ENCODE data around the gene CYGB.
"Not testable (repeated sequence)": the region's sequence is repeated elsewhere in the genome, so short reads cannot be mapped to it uniquely, and the experiment has no call there.

Gene CYGB

DNA sequence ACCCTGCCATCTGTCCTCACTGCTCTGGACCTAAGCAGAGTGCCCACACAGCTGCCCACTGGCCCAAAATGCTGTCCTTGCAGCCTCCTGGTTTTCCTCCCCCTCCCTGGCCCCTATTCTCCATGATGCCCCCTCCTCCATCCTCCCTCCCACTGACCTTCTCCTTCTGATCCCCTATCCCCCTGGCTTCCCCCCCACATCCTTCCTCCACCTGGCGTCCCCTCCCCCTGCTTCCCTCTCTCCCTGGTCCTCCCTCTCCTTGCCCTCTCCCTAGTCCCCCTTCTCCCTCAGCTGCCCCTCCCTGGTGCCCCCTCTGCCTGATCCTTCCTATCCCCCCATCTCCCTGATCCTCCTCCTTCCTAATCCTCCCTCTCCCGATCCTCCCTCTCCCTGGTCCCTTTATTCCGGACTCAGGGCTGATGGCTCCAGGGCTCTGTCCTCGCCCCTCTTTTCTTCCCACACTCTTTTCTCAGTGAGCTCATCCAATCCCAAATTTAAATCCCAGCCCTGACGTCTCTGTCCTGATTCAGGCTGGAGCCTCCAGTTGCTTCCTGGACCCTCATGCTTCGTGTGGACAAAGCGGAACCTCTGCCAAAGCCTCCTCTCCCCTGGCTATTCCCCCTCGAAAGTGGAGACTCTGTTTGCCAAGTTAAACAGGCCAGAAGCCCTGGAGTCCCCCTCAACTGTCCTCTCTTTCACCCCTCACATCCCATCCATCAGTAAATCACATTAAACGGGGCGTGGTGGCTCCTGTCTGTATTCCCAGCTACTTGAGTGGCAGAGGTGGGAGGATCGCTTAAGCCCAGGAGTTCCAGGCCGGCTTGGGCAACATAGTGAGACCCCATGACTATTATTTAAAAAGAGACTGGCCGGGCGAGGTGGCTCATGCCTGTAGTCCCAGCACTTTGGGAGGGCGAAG is 18.2 kb downstream of the CYGB start:
- no peaks in the 10 kb centered on the region for H3K9me3 ChIP-seq (ENCODE audit: control insufficient read depth, low read length)
- no peak overlapping the region for H3K27ac ChIP-seq (ENCODE audit: low read depth, low read length, severe bottlenecking)
- 79 to 82% methylated on average over 12 of the region's 15 CpGs for WGBS, 2 experiments (ENCODE audit: insufficient coverage in 2 of 2)
- peaks cover 6% of the 10 kb centered on the region for H3K4me1 ChIP-seq (ENCODE audit: control insufficient read depth, insufficient read depth, low read length, poor library complexity, severe bottlenecking)
- no peaks in the 10 kb centered on the region for H3K36me3 ChIP-seq (ENCODE audit: control insufficient read depth, insufficient read depth, low read length)
- H3K4me3 ChIP-seq (ENCODE audit: extremely low read depth, insufficient read depth, low read length, poor library complexity, severe bottlenecking) = no peak overlapping the region

DNA sequence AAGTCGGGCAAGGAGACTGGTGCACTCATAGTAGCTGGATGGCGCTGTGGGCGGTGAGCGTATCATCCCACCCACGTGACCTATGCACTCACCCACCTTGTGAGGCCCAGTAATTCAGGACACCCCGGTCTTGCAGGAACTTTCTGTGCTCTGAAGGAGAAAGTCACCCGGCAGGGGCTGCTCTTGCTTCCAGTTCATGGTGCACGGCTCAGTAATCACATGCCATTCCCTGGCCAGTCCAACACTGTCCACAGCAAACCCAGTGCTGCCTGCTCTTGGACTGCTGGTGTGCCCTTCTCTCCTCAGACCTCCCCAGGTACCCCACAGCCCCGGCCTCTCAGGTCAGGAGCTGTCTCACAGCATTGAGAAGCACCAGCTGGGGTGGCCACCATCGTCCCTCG is 19.9 kb downstream of the CYGB start:
- WGBS, 2 experiments (ENCODE audit: insufficient coverage in 2 of 2) = 93 to 97% methylated on average over 11 of the region's 11 CpGs
- Histone ChIP-seq H3K36me3 (ENCODE audit: control insufficient read depth, insufficient read depth, low read length) (no peaks in the 10 kb centered on the region), H3K4me1 (ENCODE audit: control insufficient read depth, insufficient read depth, low read length, poor library complexity, severe bottlenecking) (peaks cover 5% of the 10 kb centered on the region)

DNA sequence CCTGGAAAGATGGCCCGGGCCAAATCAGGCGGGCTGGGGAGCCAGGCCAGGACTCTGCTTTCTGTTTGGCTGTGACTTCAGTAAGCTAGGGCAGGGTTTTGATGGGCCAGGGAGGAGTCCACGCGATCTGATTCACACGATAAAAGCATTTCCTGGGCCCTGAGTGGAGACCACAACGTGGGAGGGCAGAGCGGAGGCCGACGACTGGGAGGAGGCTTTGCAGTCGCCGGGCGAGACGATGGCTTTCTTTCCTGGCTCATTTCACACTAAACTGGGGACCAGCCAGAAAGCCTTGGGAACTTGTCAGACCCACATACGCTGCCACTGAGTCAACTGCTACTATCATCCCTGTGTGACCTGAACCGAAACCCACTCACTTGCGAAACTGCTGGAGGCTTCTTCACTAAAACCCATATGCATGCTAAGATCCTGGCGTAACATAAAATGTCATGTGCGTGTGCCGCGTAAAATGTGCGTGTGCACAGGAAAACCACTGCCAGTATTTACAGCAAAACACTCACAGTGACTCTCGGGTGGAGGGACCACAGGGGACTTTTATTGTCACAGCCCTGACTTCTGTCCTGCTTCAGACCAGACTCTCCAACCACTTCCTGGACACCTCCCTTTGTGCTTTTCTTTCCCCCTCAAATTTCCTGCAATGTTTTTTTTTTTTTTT is 22.1 kb downstream of the CYGB start:
- H3K4me3 ChIP-seq (ENCODE audit: extremely low read depth, insufficient read depth, low read length, poor library complexity, severe bottlenecking) = no peak overlapping the region

More for the DNA sequence above, 19.9 kb downstream of the CYGB start:
- Histone ChIP-seq H3K9me3 (ENCODE audit: control insufficient read depth, low read length) (no peaks in the 10 kb centered on the region), H3K4me3 (ENCODE audit: extremely low read depth, insufficient read depth, low read length, poor library complexity, severe bottlenecking) (no peak overlapping the region), H3K27ac (ENCODE audit: low read depth, low read length, severe bottlenecking) (no peak overlapping the region)

DNA sequence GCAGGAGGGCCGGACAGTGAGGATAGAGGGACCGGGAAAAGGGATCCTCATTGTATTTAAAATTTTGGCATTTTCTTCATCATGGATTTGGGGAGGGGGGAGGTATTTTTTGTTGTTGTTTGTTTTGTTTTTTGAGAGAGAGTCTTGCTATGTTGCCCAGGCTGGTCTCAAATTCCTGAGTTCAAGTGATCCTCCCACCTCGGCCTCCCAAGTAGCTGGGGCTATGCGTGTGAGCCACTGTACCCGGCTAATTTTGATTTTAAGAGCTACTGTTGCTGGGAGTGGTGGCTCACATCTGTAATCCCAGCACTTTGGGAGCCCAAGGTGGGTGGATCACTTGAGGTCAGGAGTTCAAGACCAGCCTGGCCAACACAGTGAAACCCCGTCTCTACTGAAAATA is 23.2 kb downstream of the CYGB start:
- H3K4me1 ChIP-seq (ENCODE audit: control insufficient read depth, insufficient read depth, low read length, poor library complexity, severe bottlenecking); H3K9me3 ChIP-seq (ENCODE audit: control insufficient read depth, low read length); H3K27ac ChIP-seq (ENCODE audit: low read depth, low read length, severe bottlenecking); H3K4me3 ChIP-seq (ENCODE audit: extremely low read depth, insufficient read depth, low read length, poor library complexity, severe bottlenecking); H3K36me3 ChIP-seq (ENCODE audit: control insufficient read depth, insufficient read depth, low read length): not testable (repeated sequence)
- 81 to 97% methylated on average over 4 of the region's 6 CpGs for WGBS, 2 experiments (ENCODE audit: insufficient coverage in 2 of 2)

More for the DNA sequence above, 22.1 kb downstream of the CYGB start:
- 93 to 95% methylated on average over 21 to 22 of the region's 22 CpGs for WGBS, 2 experiments (ENCODE audit: insufficient coverage in 2 of 2)
- Histone ChIP-seq H3K4me1 (ENCODE audit: control insufficient read depth, insufficient read depth, low read length, poor library complexity, severe bottlenecking) (peaks cover 9% of the 10 kb centered on the region), H3K9me3 (ENCODE audit: control insufficient read depth, low read length) (no peaks in the 10 kb centered on the region), H3K36me3 (ENCODE audit: control insufficient read depth, insufficient read depth, low read length) (no peaks in the 10 kb centered on the region), H3K27ac (ENCODE audit: low read depth, low read length, severe bottlenecking) (no peak overlapping the region)

DNA sequence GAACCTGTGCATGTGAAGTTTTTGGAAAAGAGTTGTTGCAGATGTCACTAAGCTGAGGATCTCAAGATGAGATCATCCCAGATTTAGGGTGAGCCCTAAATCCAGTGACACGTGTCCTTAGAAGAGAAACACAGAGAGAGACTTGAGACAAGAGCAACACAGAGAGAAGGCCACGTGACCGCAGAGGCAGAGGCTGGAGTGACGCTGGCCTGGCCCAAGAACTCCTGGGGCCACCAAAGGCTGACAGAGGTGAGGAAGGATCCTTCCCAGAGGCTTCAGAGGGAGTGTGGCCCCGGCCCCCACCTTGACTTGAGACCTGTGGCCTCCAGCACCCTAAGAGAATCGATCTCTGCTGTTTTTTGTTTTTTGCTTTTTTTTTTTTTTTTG is 24.2 kb downstream of the CYGB start:
- H3K4me3 ChIP-seq (ENCODE audit: extremely low read depth, insufficient read depth, low read length, poor library complexity, severe bottlenecking) = no peak overlapping the region
- no peak overlapping the region for H3K27ac ChIP-seq (ENCODE audit: low read depth, low read length, severe bottlenecking)
- H3K4me1 ChIP-seq (ENCODE audit: control insufficient read depth, insufficient read depth, low read length, poor library complexity, severe bottlenecking) = peaks cover 9% of the 10 kb centered on the region
- H3K9me3 ChIP-seq (ENCODE audit: control insufficient read depth, low read length) = no peaks in the 10 kb centered on the region
- 80 to 100% methylated on average over 4 to 5 of the region's 6 CpGs for WGBS, 2 experiments (ENCODE audit: insufficient coverage in 2 of 2)
- H3K36me3 ChIP-seq (ENCODE audit: control insufficient read depth, insufficient read depth, low read length) = no peaks in the 10 kb centered on the region

DNA sequence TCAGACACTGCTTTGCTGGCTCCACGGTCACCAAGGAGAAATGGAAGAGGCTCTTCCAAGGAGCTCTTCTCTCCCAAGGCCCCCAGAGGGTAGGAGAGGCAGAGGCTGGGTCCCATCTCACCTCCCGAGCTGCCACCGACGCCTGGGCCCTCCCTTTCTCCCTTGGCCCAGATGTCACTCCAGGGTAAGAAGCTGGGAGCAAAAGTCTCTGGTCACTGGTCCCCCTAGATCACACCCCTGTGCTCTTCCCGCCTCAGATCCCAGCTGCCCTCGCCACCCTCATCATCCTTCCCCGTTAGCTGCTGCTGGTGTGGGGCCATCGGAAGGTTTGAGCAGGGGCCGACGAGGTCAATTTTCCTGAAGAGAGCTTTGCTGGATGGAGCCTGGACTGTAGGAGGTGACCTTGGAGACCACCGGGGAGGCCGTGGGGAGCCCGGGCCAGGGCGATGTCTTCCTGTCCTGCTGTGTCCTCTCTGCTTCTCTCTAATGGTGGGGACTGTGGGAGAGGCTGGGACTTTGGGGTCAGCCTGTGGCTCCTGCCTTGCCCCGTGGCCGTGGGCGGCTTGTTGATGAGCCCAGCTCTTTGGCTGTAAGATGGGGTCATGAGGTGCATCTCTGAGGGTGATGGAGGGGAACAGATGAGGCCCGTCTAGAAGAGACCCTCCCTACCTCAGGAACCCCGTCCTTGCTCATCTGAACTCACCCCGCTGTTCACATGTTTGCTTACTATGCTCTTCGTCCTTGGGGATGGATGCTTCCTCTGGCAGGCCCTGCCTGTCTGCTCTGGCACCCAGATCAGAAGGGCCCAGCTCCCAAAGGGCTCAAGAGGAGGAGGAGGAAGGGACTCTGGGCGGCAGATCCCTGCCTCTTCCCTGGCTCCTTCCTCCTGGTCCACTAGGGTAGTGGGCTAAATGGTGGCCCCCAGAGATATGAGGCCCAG is 24.9 kb downstream of the CYGB start:
- H3K27ac ChIP-seq (ENCODE audit: low read depth, low read length, severe bottlenecking) = no peak overlapping the region
- WGBS, 2 experiments (ENCODE audit: insufficient coverage in 2 of 2) = 79 to 88% methylated on average over 9 to 17 of the region's 22 CpGs
- H3K36me3 ChIP-seq (ENCODE audit: control insufficient read depth, insufficient read depth, low read length) = no peaks in the 10 kb centered on the region
- H3K9me3 ChIP-seq (ENCODE audit: control insufficient read depth, low read length) = no peaks in the 10 kb centered on the region
- no peak overlapping the region for H3K4me3 ChIP-seq (ENCODE audit: extremely low read depth, insufficient read depth, low read length, poor library complexity, severe bottlenecking)
- peaks cover 9% of the 10 kb centered on the region for H3K4me1 ChIP-seq (ENCODE audit: control insufficient read depth, insufficient read depth, low read length, poor library complexity, severe bottlenecking)

DNA sequence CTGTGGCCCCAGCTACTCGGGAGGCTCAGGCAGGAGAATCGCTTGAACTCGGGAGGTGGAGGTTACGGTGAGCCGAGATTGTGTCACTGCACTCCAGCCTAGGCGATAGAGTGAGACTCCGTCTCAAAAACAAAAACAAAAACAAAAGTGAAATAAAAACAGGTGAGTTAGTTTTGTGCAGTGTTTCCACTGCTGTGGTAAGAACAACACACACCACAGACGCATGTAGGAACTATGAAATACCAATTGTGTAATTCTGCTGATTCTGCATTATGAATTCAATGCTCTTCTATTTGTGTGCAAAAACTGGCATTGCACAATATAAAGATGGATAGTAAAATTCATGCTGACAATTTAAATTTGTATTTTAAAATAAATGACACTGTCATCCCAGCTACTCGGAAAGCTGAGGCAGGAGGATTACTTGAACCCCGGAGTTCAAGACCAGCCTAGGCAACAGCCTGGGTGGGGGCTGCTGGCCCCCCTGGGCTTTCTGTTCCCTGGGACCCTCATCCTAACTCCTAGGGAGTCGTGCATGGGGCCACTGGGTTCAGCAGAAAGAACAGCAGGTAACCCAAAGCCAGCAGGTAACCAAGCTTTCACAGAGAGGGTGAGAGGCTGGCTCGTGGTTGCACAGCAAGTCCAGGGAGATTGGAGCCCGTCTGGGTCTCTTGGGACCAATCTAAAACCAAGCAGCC is 25.7 kb downstream of the CYGB start:
- WGBS, 2 experiments (ENCODE audit: insufficient coverage in 2 of 2) = 78 to 90% methylated on average over 7 to 10 of the region's 13 CpGs
- Histone ChIP-seq H3K36me3 (ENCODE audit: control insufficient read depth, insufficient read depth, low read length) (no peaks in the 10 kb centered on the region), H3K27ac (ENCODE audit: low read depth, low read length, severe bottlenecking) (no peak overlapping the region), H3K4me3 (ENCODE audit: extremely low read depth, insufficient read depth, low read length, poor library complexity, severe bottlenecking) (no peak overlapping the region), H3K4me1 (ENCODE audit: control insufficient read depth, insufficient read depth, low read length, poor library complexity, severe bottlenecking) (peaks cover 9% of the 10 kb centered on the region), H3K9me3 (ENCODE audit: control insufficient read depth, low read length) (no peaks in the 10 kb centered on the region)

DNA sequence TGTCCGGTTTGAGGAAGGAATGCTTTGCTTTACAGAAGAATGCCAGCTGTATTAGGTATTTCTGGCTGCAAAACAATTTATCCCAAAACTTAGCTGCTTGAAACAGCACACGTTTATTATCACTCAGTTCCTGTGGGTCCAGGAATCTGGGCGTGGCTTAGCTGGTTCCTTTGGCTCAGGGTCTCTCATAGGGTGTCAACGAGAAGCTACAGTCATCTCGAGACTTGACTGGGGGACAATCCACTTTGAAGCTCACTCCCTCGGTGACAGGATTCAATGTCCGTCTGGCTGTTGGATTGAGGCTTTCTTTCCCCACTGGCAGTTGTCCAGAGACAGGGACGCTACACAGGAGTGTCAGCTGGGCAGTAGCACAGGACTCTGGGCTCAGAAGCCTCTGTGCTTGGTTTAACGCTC is 26.7 kb downstream of the CYGB start:
- H3K36me3 ChIP-seq (ENCODE audit: control insufficient read depth, insufficient read depth, low read length) = no peaks in the 10 kb centered on the region
- H3K4me1 ChIP-seq (ENCODE audit: control insufficient read depth, insufficient read depth, low read length, poor library complexity, severe bottlenecking) = peaks cover 9% of the 10 kb centered on the region
- no peaks in the 10 kb centered on the region for H3K9me3 ChIP-seq (ENCODE audit: control insufficient read depth, low read length)
- WGBS, 2 experiments (ENCODE audit: insufficient coverage in 2 of 2) = 64 to 65% methylated on average over 8 of the region's 9 CpGs
- no peak overlapping the region for H3K4me3 ChIP-seq (ENCODE audit: extremely low read depth, insufficient read depth, low read length, poor library complexity, severe bottlenecking)
- no peak overlapping the region for H3K27ac ChIP-seq (ENCODE audit: low read depth, low read length, severe bottlenecking)

DNA sequence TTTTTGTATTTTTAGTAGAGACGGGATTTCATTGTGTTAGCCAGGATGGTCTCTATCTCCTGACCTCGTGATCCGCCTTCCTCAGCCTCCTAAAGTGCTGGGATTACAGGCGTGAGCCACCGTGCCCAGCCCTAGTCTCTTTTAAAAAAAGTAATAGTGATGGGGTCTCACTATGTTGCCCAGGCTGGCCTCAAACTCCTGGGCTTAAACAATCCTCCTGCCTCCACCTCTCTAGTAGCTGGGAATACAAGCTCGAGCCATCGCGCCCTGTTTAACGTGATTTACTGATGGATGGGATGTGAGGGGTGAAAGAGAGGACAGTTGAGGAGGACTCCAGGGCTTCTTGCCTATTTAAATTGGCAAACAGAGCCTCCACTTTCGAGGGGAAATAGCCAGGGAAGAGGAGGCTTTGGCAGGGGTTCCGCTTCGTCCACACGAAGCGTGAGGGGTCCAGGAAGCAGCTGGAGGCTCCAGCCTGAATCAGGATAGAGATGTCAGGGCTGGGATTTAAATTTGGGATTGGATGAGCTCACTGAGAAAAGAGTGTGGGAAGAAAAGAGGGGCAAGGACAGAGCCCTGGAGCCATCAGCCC is 28.9 kb downstream of the CYGB start:
- H3K4me1 ChIP-seq (ENCODE audit: control insufficient read depth, insufficient read depth, low read length, poor library complexity, severe bottlenecking); H3K36me3 ChIP-seq (ENCODE audit: control insufficient read depth, insufficient read depth, low read length); H3K27ac ChIP-seq (ENCODE audit: low read depth, low read length, severe bottlenecking); H3K9me3 ChIP-seq (ENCODE audit: control insufficient read depth, low read length); H3K4me3 ChIP-seq (ENCODE audit: extremely low read depth, insufficient read depth, low read length, poor library complexity, severe bottlenecking): not testable (repeated sequence)
- 90 to 91% methylated on average over 11 to 12 of the region's 14 CpGs for WGBS, 2 experiments (ENCODE audit: insufficient coverage in 2 of 2)
